ENCODE measurements around the gene NCF2.

DNA sequence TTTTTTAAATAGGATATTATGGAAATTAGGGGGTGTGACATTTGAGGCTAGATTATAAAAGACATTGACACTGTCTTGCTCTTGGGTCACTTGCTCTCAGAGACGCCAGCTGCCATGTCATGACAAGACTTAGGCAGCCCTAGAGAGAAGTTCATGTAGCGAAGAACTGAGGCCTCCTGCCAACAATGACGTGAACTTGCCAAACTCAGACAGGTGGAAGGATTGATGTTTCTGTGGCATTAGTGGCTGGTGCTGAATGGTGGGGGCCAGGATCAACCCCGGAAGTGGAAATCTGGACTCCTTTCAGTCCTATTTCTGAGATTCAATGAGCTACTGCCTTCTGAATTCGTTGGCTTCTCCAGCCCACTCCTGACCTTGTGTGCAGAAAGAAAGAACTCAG lies 14.7 kb downstream of the NCF2 start:
- no peak for TF ChIP-seq POLR2AphosphoS5 (IDR thresholded peaks at IDR 0.05)
- TF ChIP-seq, protein P1, sequence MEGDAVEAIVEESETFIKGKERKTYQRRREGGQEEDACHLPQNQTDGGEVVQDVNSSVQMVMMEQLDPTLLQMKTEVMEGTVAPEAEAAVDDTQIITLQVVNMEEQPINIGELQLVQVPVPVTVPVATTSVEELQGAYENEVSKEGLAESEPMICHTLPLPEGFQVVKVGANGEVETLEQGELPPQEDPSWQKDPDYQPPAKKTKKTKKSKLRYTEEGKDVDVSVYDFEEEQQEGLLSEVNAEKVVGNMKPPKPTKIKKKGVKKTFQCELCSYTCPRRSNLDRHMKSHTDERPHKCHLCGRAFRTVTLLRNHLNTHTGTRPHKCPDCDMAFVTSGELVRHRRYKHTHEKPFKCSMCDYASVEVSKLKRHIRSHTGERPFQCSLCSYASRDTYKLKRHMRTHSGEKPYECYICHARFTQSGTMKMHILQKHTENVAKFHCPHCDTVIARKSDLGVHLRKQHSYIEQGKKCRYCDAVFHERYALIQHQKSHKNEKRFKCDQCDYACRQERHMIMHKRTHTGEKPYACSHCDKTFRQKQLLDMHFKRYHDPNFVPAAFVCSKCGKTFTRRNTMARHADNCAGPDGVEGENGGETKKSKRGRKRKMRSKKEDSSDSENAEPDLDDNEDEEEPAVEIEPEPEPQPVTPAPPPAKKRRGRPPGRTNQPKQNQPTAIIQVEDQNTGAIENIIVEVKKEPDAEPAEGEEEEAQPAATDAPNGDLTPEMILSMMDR (IDR thresholded peaks at IDR 0.05): no peak
- TF ChIP-seq POLR2A (IDR thresholded peaks at IDR 0.05; ENCODE audit: low read depth): no peak
- no peak for TF ChIP-seq EP300 (IDR thresholded peaks at IDR 0.05)

Measured in esophagus muscularis mucosa (tissue), 4 donors.